ENCODE data around the gene DNAJC6.
"Not testable (repeated sequence)": the region's sequence is repeated elsewhere in the genome, so short reads cannot be mapped to it uniquely, and the experiment has no call there.

DNAJC6 gene

GRCh38 chr1:65360648-65361047, 51.3 kb downstream of the DNAJC6 start:
- DNase-seq = no peak

- DNase-seq = no peak
Observed at GRCh38 chr1:65362545-65362944, 53.2 kb downstream of the DNAJC6 start.

GRCh38 chr1:65363484-65363883, 54.1 kb downstream of the DNAJC6 start:
- DNase-seq = no peak

GRCh38 chr1:65368403-65368802, 59.1 kb downstream of the DNAJC6 start:
- DNase-seq = no peak

- no peak for DNase-seq
Observed at GRCh38 chr1:65371544-65371943, 62.2 kb downstream of the DNAJC6 start.

- no peak for DNase-seq
Observed at GRCh38 chr1:65372557-65372956, 63.2 kb downstream of the DNAJC6 start.

- no peak for DNase-seq
Observed at GRCh38 chr1:65377496-65378246, 68.3 kb downstream of the DNAJC6 start.

- DNase-seq = no peak
Observed at GRCh38 chr1:65378247-65378946, 69.1 kb downstream of the DNAJC6 start.

- not testable (repeated sequence) for DNase-seq
Observed at GRCh38 chr1:65384426-65384825, 75.1 kb downstream of the DNAJC6 start.

GRCh38 chr1:65386439-65386838, 77.1 kb downstream of the DNAJC6 start:
- DNase-seq = no peak

GRCh38 chr1:65387821-65388220, 78.5 kb downstream of the DNAJC6 start:
- no peak for DNase-seq

- no peak for DNase-seq
Observed at GRCh38 chr1:65388908-65389695, 79.8 kb downstream of the DNAJC6 start.

GRCh38 chr1:65392497-65392896, 83.2 kb downstream of the DNAJC6 start:
- DNase-seq = no peak

- no peak for DNase-seq
Observed at GRCh38 chr1:65393347-65393746, 84.0 kb downstream of the DNAJC6 start.

GRCh38 chr1:65393928-65394327, 84.6 kb downstream of the DNAJC6 start:
- DNase-seq = no peak

GRCh38 chr1:65395887-65396612, 86.7 kb downstream of the DNAJC6 start:
- DNase-seq = no peak

- no peak for DNase-seq
Observed at GRCh38 chr1:65398083-65398482, 88.7 kb downstream of the DNAJC6 start.

GRCh38 chr1:65399003-65399402, 89.7 kb downstream of the DNAJC6 start:
- DNase-seq = no peak

GRCh38 chr1:65401612-65402011, 92.3 kb downstream of the DNAJC6 start:
- DNase-seq = no peak

- no peak for DNase-seq
Observed at GRCh38 chr1:65404941-65405340, 95.6 kb downstream of the DNAJC6 start.

- no peak for DNase-seq
Observed at GRCh38 chr1:65407877-65408276, 98.5 kb downstream of the DNAJC6 start.

GRCh38 chr1:65409314-65409713, 100.0 kb downstream of the DNAJC6 start:
- DNase-seq = no peak

GRCh38 chr1:65409816-65410326, 100.5 kb downstream of the DNAJC6 start:
- no peak for DNase-seq
